Measurements from ENCODE around the gene CDH4.
"Not testable (repeated sequence)": the region's sequence is repeated elsewhere in the genome, so short reads cannot be mapped to it uniquely, and the experiment has no call there.

Gene CDH4

DNA sequence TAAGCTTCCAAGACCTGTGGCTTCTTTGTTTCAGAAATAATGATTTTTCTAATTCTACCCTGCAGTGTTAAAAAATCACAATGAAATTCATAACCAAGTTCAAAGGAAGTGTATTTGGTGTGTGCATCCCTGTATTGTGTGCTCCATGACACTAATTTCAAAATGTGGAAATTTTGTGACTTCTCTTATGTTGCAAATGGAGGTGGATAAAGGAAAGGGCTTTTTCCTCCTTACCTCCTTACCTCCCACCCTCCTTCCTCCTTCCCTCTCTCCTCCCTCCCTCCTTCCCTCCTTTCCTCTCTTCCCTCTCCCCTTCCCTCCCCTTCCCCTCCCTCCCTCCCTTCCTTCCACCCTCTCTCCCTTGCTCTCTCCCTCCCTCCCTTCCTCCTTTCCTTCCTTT lies 10.5 kb downstream of the CDH4 start:
- POLR2A ChIA-PET (ENCODE audit: low non-redundant PET), result no interaction called here

GRCh38 chr20:61263084-61263695 lies 11.1 kb downstream of the CDH4 start:
- TF ChIP-seq, protein P1, sequence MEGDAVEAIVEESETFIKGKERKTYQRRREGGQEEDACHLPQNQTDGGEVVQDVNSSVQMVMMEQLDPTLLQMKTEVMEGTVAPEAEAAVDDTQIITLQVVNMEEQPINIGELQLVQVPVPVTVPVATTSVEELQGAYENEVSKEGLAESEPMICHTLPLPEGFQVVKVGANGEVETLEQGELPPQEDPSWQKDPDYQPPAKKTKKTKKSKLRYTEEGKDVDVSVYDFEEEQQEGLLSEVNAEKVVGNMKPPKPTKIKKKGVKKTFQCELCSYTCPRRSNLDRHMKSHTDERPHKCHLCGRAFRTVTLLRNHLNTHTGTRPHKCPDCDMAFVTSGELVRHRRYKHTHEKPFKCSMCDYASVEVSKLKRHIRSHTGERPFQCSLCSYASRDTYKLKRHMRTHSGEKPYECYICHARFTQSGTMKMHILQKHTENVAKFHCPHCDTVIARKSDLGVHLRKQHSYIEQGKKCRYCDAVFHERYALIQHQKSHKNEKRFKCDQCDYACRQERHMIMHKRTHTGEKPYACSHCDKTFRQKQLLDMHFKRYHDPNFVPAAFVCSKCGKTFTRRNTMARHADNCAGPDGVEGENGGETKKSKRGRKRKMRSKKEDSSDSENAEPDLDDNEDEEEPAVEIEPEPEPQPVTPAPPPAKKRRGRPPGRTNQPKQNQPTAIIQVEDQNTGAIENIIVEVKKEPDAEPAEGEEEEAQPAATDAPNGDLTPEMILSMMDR (conservative IDR thresholded peaks at IDR 0.05; ENCODE audit: low read depth), result peak; percentile 90
- POLR2A ChIA-PET (ENCODE audit: low non-redundant PET), result no interaction called here
- no peak for DNase-seq (ENCODE audit: low spot score)
- H3K27ac ChIP-seq, result no peak overlapping the region
- CTCF ChIA-PET, result interaction anchor here (0.5 to 2.7 kb wide), 12 partner anchors 10 to 1824 kb away, joined by 3 to 28 read pairs (median 4); partner anchors contain the start of gene CDH4

More for the DNA sequence above, 10.5 kb downstream of the CDH4 start:
- H3K27ac ChIP-seq, result no peak overlapping the region
- CTCF ChIA-PET, result interaction anchor here (0.6 to 2.7 kb wide), 8 partner anchors 9 to 1106 kb away, joined by 3 to 28 read pairs (median 3); partner anchors contain the start of gene CDH4
- DNase-seq (ENCODE audit: low spot score), result no peak
- TF ChIP-seq, protein P1 (conservative IDR thresholded peaks at IDR 0.05; ENCODE audit: low read depth), result no peak

DNA sequence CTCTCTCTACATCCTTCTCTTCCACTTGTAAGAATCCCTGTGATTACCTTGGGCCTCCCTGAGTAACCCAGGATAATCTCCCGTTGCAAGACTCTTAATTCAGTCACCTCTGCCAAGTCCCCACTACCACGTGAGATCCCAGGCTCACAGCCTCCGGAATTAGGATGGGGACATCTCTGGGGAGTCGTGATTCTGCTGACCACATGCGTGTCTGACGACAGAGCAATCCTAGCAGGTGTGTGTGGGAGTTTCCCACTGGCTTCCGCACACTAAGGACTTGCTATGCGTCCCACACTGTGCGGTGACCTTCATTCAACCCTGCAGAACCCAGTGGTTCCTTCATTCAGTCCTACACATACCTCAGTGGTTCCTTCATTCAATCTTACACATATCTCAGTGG lies 11.9 kb downstream of the CDH4 start:
- ChIA-PET POLR2A (ENCODE audit: low non-redundant PET) (no interaction called here), CTCF (interaction anchor here (0.5 to 2.7 kb wide), 6 partner anchors 11 to 1825 kb away, joined by 3 to 28 read pairs (median 4); partner anchors contain the start of gene CDH4)
- no peak overlapping the region for H3K27ac ChIP-seq
- DNase-seq (ENCODE audit: low spot score), result no peak
- TF ChIP-seq, protein P1 (conservative IDR thresholded peaks at IDR 0.05; ENCODE audit: low read depth), result no peak

GRCh38 chr20:61267241-61267640 lies 15.2 kb downstream of the CDH4 start:
- TF ChIP-seq, protein P1 (conservative IDR thresholded peaks at IDR 0.05; ENCODE audit: low read depth), result no peak
- CTCF ChIA-PET, result no interaction called here

DNA sequence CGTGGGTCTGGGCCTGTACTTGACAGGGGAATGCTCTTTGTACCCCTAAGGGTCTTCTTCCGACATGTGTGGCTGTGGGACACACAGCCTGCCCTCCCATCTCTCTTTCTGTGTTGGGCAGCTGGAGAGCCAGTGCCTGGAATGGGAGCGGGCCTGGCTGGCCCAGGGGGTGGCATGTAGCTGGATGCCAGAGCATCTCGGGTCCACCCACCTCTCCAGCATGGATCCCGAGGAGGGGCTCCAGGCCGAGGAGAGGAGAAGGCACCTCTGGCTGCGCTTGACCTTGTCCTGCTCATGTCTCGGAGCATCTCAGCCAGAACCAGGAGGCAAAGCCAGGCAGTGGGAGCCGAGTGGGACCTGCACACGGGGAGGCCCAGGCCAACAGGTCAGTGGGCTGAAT lies 16.0 kb downstream of the CDH4 start:
- H3K27ac ChIP-seq, result no peak overlapping the region
- TF ChIP-seq, protein P1 (conservative IDR thresholded peaks at IDR 0.05; ENCODE audit: low read depth), result no peak
- no peak for DNase-seq (ENCODE audit: low spot score)
- POLR2A ChIA-PET (ENCODE audit: low non-redundant PET), result no interaction called here
- CTCF ChIA-PET, result no interaction called here

More at GRCh38 chr20:61267241-61267640, 15.2 kb downstream of the CDH4 start:
- DNase-seq (ENCODE audit: low spot score), result no peak
- POLR2A ChIA-PET (ENCODE audit: low non-redundant PET), result no interaction called here
- H3K27ac ChIP-seq, result no peak overlapping the region

GRCh38 chr20:61271312-61272231 lies 19.5 kb downstream of the CDH4 start:
- ChIA-PET CTCF (interaction anchor here (0.6 kb wide), 1 partner anchor 12 kb away, joined by 3 read pairs; no protein-coding TSS in a partner anchor), POLR2A (ENCODE audit: low non-redundant PET) (no interaction called here)
- H3K27ac ChIP-seq, result no peak overlapping the region
- no peak for DNase-seq (ENCODE audit: low spot score)
- TF ChIP-seq, protein P1 (conservative IDR thresholded peaks at IDR 0.05; ENCODE audit: low read depth), result no peak

- CTCF ChIA-PET; POLR2A ChIA-PET (ENCODE audit: low non-redundant PET); DNase-seq (ENCODE audit: low spot score); H3K27ac ChIP-seq: not testable (repeated sequence)
These were observed 21.0 kb downstream of the CDH4 start for GRCh38 chr20:61273024-61273423.

GRCh38 chr20:61273666-61274065 lies 21.6 kb downstream of the CDH4 start:
- DNase-seq (ENCODE audit: low spot score); H3K27ac ChIP-seq; POLR2A ChIA-PET (ENCODE audit: low non-redundant PET); CTCF ChIA-PET: not testable (repeated sequence)
